ENCODE results near the gene ZBTB40.

ZBTB40 gene

GRCh38 chr1:22500471-22500870 lies 48.8 kb downstream of the ZBTB40 start:
- no peaks in the 10 kb centered on the region for H3K79me2 ChIP-seq (ENCODE audit: insufficient read depth, low read length)
- no peaks in the 10 kb centered on the region for H3K27me3 ChIP-seq (ENCODE audit: insufficient read depth, low read length, poor library complexity, severe bottlenecking)
- no peaks in the 10 kb centered on the region for H3K4me1 ChIP-seq (ENCODE audit: insufficient read depth, low read length, poor library complexity, severe bottlenecking)
- H3F3A ChIP-seq (ENCODE audit: low read depth): no peaks in the 10 kb centered on the region
- no peaks in the 10 kb centered on the region for H3K9me3 ChIP-seq (ENCODE audit: insufficient read depth, low read depth, low read length)
- no peak for TF ChIP-seq CTCF (conservative IDR thresholded peaks at IDR 0.05; ENCODE audit: low read length)
- no peak overlapping the region for H3K9ac ChIP-seq (ENCODE audit: low read depth, low read length, poor library complexity, severe bottlenecking)
- H3K36me3 ChIP-seq (ENCODE audit: insufficient read depth, low read length): peaks cover 23% of the 10 kb centered on the region; the same call in 1 of the 2 replicates
- H3K4me3 ChIP-seq (ENCODE audit: low read length, poor library complexity, severe bottlenecking): no peak overlapping the region
- no peak overlapping the region for H3K4me2 ChIP-seq (ENCODE audit: low read depth, low read length, poor library complexity, severe bottlenecking)
- H3K9me2 ChIP-seq (replicated peaks; ENCODE audit: low read depth, low read length): no peaks in the 10 kb centered on the region
- no peaks in the 10 kb centered on the region for H4K20me1 ChIP-seq (ENCODE audit: insufficient read depth, low read length, poor library complexity, severe bottlenecking)
- H2AFZ ChIP-seq (ENCODE audit: low read length): no peak overlapping the region

GRCh38 chr1:22502202-22502601 lies 50.6 kb downstream of the ZBTB40 start:
- Histone ChIP-seq H3K79me2 (ENCODE audit: insufficient read depth, low read length) (no peaks in the 10 kb centered on the region), H3F3A (ENCODE audit: low read depth) (no peaks in the 10 kb centered on the region), H3K4me2 (ENCODE audit: low read depth, low read length, poor library complexity, severe bottlenecking) (no peak overlapping the region), H2AFZ (ENCODE audit: low read length) (no peak overlapping the region), H3K4me3 (ENCODE audit: low read length, poor library complexity, severe bottlenecking) (no peak overlapping the region), H3K4me1 (ENCODE audit: insufficient read depth, low read length, poor library complexity, severe bottlenecking) (no peaks in the 10 kb centered on the region), H3K36me3 (ENCODE audit: insufficient read depth, low read length) (peaks cover 24% of the 10 kb centered on the region; the same call in 1 of the 2 replicates), H3K9me3 (ENCODE audit: insufficient read depth, low read depth, low read length) (no peaks in the 10 kb centered on the region), H3K9ac (ENCODE audit: low read depth, low read length, poor library complexity, severe bottlenecking) (no peak overlapping the region), H3K27me3 (ENCODE audit: insufficient read depth, low read length, poor library complexity, severe bottlenecking) (no peaks in the 10 kb centered on the region), H3K9me2 (replicated peaks; ENCODE audit: low read depth, low read length) (no peaks in the 10 kb centered on the region), H4K20me1 (ENCODE audit: insufficient read depth, low read length, poor library complexity, severe bottlenecking) (no peaks in the 10 kb centered on the region)
- no peak for TF ChIP-seq CTCF (conservative IDR thresholded peaks at IDR 0.05; ENCODE audit: low read length)
- no peak for TF ChIP-seq EZH2phosphoT487 (IDR thresholded peaks at IDR 0.05; ENCODE audit: borderline replicate concordance)

GRCh38 chr1:22503721-22504410 lies 52.2 kb downstream of the ZBTB40 start:
- peaks cover 40% of the 10 kb centered on the region; the same call in 1 of the 2 replicates for H3K36me3 ChIP-seq (ENCODE audit: insufficient read depth, low read length)
- H3K79me2 ChIP-seq (ENCODE audit: insufficient read depth, low read length): no peaks in the 10 kb centered on the region
- no peaks in the 10 kb centered on the region for H3K4me1 ChIP-seq (ENCODE audit: insufficient read depth, low read length, poor library complexity, severe bottlenecking)
- no peak for TF ChIP-seq CTCF (conservative IDR thresholded peaks at IDR 0.05; ENCODE audit: low read length)
- no peak for TF ChIP-seq EZH2phosphoT487 (IDR thresholded peaks at IDR 0.05; ENCODE audit: borderline replicate concordance)
- H3K27me3 ChIP-seq (ENCODE audit: insufficient read depth, low read length, poor library complexity, severe bottlenecking): no peaks in the 10 kb centered on the region
- no peak overlapping the region for H3K9ac ChIP-seq (ENCODE audit: low read depth, low read length, poor library complexity, severe bottlenecking)
- no peak overlapping the region for H3K4me2 ChIP-seq (ENCODE audit: low read depth, low read length, poor library complexity, severe bottlenecking)
- H4K20me1 ChIP-seq (ENCODE audit: insufficient read depth, low read length, poor library complexity, severe bottlenecking): no peaks in the 10 kb centered on the region
- no peak overlapping the region for H3K4me3 ChIP-seq (ENCODE audit: low read length, poor library complexity, severe bottlenecking)
- H2AFZ ChIP-seq (ENCODE audit: low read length): no peak overlapping the region
- H3K9me2 ChIP-seq (replicated peaks; ENCODE audit: low read depth, low read length): no peaks in the 10 kb centered on the region
- H3K9me3 ChIP-seq (ENCODE audit: insufficient read depth, low read depth, low read length): no peaks in the 10 kb centered on the region
- H3F3A ChIP-seq (ENCODE audit: low read depth): no peaks in the 10 kb centered on the region
